SIG-M5 treated with dmso at 0.1 percent for 504 hours (cell line): ENCODE data around the gene ONECUT2.
A peak's percentile ranks its signal among the peaks of the same experiment; 100 is the strongest.
"Not testable (repeated sequence)": the region's sequence is repeated elsewhere in the genome, so short reads cannot be mapped to it uniquely, and the experiment has no call there.

ENCODE experiments used
- DNase-seq: peaks from one replicate; lab custom pipeline; 2025; ENCODE audit not compliant: unreplicated experiment; lab: John Stamatoyannopoulos, UW

The ONECUT2 gene

DNA sequence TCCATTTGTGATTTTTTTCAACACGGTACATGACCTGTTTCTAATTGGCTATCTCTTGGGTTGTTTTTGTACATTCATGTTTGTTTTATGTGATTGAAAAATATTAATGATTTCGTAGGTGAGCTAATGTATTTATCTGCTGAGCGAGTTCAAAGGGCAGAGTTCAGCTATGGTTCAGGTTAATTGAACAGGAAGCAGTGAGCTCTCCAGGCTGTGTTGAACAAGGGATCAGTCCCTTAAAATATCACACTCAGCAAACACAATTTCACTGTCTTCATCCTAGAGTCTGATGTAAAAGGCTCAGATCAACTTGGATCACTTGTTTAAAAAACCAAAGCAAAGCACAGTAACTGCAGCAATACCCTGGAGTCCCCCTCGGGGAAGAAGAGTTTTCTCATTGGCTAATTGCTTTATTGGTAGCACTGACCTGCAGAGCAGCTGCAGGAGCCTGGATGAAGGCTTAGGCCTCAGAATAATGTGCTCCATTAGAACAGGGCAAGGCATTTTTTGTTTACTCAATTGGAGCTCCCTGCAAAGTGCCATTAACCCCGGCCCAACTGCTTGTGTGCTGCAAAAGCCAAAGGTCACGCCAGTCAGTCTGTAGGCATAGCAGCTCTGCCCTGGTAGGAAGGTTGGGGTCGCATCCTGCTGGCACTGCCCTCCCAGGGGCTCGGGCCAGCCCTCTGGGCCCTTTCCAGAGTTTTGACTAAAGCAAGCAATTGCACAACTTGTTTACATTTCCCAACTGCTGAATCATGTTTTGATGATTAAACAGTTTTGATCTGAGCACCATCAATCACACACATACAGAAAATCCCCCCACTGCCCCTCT lies 10.5 kb downstream of the ONECUT2 start:
- no peak for DNase-seq

DNA sequence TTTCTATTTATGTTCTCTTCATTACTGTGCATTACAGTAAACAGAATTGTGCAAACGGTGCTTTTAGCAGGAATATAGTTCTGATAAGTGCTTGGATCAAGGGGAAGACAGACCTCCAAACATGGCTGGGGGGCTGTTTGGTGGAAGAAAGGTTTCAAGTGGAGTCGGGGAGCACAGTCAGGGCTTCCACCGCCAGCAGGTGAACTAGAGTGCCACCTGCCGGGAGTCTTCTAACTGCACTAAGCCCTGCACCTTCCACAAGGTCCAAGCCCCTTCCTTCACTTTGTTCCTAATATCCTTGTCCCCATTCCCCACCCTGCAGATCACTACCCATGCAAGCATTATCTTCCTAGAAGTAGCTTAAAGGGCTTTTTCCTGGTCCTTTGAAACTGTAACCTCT lies 11.1 kb downstream of the ONECUT2 start:
- peak; percentile 23 for DNase-seq

DNA sequence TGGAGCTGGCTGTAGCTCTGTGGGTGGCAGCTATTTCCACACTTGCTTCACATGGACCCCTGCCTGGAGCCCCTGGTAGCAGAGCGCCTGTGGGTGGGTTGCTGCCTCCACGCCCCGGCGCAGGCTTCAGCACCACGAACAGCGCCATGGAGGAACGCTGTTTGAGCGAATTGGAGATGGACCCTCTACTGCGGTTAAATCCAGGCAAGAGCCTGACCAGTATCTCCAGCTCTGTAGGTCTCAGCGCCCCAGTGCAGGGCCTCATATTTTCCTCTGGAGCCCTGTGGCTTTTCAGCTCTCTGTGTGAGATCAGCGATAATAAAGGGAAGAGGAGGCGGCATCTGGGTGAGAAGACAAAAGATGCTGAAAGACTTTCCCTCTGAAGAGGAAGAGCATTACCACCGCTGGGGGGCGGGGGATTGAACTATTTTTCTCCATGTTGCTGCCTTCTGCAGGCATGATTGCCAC lies 12.0 kb downstream of the ONECUT2 start:
- DNase-seq: peak; percentile 61

DNA sequence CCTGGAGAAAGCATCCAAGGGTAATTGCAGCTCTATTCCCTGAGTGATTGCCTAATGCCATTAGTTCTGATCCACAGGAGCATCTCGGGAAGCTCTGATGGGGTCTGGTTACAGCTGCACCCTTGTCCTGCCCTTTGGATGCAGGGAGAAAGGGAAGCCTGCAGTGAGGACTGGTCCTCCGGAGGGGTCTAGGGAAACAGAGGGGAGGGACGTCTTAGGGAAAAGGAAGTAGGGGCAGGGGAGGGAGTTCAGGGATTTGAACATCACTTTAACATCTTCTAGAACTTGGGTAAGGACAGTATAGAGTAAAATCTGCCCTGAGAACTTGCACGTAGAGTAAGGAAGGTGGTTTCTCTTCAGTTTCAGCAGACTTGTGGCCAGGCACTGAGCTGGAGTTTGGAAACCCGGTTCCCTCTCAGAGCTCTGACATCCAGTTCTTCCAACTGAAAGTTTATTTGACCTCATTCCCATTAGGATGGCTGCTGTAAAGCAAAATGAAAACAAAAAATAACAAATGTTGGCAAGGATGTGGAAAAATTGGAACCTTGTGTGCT lies 20.5 kb downstream of the ONECUT2 start:
- DNase-seq: no peak

DNA sequence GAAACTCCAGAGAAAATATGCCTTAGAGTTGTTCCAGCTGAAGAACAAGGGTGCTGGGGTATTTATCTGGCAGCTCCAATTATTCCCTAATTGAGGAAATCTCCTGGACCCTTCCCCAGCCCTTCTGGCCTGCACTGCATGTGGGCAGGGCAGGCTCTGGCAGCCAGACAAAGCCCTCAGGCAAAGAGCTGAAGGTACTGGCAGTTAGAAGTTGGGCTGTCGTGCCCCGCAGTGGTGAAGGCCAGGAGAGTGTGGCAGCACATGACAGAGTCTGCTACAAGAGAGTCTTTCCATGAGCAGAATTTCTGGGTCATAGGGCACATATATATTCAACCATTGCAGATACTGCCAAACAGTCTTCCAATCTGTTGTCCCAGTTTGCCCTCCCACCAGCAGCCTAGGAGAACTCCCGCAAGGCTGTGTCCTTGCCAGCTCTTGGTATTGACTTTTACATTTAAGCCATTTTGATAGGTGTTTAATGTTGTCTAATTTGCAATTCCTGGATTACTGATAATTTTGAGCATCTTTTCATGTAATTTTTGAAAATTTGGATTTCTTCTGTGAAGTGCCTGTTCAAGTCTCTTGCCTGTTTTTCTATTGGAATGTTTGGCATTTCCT lies 26.6 kb downstream of the ONECUT2 start:
- no peak for DNase-seq

DNA sequence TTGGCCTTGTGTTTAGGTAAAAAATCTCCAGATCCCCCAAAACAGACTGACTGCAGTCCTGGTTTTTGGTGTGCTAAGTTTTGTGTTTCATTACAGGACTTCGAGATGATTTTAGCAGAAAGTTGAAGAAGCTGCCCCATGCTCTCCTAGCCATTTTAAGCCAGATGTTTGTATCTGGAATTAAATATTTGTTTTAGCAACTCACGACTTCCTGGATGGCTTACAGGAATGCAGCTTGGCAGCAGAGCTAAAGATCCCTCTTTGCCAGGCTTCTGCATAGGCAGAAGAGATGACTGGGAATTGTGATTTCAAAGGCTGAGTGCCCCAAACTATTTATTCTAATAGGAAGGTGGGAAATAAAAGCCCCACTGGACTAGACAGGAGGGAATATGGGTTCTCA lies 31.1 kb downstream of the ONECUT2 start:
- no peak for DNase-seq

DNA sequence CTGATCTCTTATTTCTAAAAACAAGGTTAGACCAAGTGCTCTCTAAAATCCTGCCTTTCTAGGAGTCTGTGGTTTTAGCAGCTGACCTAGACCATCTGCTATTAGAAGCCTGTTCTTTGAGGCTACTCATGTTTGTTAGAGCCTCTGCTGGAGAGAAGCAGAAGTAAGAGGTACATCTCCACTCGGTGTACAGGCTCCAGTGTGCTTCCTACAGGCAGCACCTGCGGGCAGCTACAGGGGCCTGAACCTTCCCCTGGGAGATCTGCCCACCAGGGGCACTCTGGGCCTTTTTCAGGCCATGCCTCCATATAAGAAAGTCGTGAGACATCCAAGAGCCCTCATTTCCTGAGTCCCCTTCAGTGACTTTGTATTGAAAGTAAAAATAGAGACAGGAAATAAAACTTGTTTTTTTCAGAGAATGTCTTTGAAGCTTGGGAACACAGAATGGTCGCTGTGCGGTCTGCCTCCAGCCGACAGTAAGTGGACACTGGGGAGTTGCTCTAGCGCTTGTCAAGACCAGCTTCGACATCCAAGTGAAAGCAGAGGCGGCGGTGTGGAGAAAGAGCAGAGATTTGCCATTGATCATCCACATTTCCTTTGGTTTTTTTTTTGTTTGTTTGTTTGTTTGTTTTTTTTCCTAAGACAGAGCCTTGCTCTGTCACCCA lies 31.7 kb downstream of the ONECUT2 start:
- no peak for DNase-seq

DNA sequence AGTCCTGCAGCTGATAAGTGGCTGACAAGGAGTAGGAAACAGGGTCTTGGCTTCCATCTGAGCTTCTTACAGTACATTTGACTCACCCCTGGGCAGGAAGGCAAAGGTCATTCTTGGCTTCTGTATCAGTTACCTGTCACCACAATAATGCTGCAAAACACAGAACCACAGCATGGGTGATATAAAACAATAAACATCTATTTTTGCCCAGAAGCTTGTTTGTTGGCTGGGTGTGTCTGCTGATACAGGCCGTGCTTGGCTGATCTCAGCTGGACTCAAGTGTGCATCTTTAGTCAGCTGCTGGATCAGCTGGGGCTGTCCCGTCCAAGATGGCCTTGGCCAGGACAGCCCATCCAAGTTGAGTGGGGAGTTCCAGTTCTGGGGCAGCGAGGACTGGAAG lies 34.7 kb downstream of the ONECUT2 start:
- DNase-seq: no peak

DNA sequence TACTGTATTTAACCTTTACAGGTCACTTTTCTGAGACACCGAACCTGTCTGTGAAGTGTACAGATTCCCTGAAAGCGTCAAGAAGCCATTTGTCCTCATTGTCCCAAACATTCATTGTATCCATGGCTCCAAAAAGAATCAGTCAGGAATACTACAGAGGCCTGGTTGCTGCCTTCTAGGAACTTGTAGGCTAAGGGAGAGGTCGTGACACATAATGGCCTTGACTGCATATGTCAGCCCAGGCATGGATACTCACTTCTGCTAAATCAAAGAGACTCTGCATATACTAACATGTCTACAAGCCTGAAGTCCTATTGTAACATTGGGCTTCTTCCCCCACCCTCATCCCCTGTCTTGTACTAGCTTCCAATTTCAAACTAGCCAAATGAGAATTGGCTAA lies 40.2 kb downstream of the ONECUT2 start:
- DNase-seq: no peak

DNA sequence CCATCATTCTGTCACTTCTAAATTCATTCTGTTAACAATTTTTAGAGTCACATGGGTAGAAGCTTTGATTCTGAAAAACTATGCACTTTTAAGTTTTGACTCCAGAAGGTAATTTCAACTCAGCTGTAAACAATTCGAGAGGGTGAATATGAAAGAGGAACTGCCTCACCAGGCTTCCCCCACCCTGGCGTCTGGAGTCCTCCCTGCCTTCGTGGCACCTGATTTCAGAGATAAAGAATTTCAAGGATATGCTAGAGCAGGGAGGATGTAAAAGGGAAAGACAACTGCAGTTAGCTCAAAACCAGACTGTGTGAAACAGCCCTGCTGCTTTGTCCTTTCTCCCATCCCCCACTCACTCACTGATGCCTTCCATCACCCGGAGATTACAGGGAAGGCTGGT lies 40.7 kb downstream of the ONECUT2 start:
- peak; percentile 17 for DNase-seq

DNA sequence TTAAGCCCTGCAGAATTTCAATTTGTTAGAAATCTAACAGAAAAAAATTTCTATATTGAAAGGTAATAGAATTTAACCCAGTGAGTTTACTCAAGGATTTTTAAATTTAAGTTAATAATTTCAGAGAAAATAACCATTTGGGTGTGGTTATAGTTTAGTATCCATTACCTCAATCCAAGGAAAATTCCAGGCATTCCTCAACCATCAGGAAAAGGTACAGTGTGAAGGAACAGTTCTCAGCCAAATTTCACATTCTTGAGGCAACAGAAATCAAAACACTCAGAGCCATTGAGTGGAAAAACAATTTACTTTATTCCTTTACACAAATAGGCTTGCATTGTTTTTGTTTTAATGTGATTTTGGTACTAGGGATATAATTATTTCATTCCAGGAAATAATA lies 45.6 kb downstream of the ONECUT2 start:
- no peak for DNase-seq

DNA sequence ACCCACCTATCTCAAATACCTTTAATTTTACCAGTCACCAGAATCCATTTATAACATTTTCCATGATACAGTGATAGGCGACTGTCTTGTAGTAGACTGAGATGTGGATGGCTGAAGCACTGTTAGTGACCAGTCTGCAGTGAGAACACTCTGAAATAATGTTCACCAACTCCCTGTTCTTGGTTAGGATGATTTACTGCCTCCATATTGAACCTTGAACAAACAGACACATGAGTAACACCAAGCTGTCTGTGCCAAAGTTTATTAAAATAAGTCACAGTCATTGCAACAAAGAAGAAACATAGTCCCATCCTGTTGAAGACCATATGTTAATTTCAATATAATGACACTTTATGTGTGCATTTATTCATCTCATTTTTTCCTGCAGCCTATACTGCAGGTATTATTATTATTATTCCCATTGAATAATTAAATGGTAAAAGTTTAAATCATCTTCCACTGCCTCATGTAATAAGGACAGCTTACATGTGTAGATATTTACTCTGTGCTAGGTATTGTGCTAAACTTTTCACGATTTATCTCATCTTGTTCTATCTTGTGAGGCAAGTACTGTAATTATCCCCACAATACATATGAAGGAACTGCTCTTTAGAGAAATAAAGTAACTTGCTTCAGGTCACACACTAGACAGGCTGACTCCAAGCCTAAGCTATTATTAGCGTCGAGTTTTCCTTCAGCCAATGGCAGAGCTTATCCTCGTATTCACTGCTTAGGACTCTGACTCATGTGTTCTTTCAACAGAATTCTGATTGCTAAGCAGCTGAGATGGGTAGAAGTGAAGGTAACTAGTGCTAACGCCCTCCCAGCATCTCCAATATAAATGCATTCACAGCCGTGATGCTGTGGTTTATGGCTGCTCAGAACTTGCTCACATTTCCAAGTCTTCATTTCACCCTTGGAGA lies 62.5 kb downstream of the ONECUT2 start:
- DNase-seq: no peak

DNA sequence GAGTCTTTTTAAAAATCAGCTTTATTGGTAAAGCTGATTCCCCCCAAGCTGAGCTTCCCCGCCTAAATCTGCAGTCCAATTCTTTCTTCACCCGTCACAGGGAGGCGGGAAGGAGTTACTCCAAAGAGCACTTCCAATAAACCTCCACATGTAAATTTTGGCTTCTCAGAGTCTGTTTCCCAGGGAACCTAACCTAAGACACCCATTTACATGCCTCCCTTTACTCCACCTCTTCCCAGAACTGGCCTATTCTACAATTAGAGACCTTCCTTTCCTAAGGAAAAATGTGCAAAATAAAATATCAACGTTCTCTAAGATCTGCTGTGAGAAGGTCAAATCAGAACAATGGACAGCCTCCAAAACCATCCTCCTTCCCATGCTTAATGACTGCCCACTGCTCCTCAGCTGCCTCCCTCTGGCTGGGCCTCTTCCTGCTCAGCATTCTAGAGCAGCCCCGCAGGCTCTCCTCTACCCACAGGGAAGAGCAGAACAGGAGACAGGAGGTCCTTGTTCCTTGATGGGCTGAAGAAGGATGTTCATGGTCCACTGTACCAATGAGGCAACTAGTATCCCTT lies 63.6 kb downstream of the ONECUT2 start:
- DNase-seq: no peak

DNA sequence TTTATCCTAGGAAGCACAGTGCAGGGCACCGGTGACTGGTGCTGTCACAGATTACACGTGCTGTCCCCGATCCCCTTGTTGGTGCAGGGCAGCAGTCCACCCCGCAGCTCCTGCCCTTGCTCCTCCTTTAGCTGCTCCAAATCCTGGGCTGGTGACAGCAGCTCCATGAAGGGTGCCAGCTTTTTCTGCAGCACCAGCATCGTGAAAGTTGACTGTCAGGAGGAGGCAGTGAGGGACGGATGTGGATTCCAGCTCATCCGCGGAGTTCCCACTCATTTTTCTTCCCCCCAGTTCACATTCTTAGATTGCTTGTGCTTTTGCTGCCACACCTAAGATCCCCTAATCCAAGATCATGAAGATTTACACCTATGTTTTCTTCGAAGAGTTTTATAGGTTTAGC lies 67.5 kb downstream of the ONECUT2 start:
- no peak for DNase-seq

DNA sequence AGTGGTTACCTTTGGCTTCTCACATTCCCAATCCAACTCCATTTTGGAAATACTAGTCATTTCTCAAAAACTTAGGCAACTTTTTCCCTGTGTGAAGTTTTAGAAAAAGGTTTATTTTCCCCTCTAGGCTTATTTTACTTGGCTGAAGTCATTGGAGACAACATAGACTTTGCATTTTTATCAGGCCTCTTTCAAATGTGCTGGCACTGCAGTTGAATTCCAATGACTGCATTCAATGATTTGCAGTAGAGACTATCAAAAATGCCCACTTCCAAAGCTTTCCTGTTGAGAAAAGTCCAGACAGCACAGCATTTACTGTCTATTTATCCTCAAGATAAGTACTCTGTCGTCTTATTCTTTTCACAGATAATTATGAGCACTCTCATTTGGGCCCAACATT lies 70.1 kb downstream of the ONECUT2 start:
- no peak for DNase-seq

DNA sequence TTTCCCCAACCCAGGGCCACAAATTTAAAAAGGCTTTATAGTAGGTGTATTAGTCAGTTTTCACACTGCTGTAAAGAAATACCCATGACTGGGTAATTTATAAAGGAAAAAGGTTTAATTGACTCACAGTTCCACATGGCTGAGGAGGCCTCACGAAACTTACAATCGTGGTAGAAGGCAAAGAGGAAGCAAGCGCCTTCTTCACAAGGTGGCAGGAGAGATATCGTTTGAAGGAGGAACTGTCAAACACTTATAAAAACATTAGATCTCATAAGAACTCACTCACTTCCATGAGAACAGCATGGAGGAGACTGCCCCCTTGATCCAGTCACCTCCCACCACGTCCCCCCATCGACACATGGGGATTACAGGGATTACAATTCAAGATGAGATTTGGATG lies 80.9 kb downstream of the ONECUT2 start:
- DNase-seq: no peak

DNA sequence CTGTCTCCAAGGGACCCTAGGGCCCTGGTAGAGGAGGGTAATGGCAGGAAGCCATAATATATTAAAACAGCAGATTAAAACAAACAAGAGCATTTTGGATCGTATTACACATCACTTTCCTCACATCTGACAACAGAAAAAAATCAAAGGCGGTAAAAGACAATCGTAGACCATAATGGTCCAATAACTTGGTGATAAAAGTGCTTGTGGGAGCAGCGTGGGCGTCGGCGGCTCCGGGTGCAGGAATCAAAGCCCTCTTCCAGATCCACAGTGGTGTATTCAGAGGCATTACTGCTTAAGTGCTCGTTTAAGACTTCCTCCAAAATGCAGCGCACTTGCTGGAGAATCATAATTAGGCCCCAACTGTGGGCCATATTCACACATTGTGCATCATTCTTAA lies 83.4 kb downstream of the ONECUT2 start:
- no peak for DNase-seq

DNA sequence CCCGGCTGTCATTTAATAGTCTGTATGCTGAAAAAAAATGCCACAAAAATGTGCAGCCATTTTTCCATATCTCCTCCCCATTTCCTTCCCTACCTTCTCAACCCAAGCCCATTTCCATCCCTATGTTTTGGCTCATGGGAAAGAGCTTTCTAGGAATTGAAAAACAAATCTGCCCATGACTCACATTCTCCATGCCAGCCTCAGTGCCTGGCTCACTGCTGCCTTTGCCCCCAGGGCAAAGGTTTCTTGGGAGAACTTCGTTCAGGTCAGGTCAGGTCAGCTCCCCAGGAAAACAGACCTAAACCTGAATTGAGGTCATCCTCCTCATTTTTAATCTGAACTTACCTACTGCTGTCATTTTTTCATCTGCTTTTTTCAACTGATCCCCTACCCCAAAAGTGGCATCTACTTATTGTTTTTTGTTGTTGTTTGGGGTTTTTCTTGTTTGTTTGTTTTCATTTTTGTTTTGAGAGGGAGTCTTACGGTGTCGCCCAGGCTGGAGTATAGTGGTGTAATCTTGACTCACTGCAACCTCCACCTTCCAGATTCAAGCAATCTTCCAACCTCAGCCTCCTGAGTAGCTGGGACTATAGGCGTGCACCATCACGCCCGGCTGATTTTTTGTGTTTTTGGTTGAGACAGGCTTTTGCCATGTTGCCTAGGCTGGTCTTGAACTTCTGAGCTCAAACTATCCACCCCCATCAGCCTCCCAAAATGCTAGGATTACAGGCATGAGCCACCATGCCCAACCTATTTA lies 84.7 kb downstream of the ONECUT2 start:
- DNase-seq: no peak

DNA sequence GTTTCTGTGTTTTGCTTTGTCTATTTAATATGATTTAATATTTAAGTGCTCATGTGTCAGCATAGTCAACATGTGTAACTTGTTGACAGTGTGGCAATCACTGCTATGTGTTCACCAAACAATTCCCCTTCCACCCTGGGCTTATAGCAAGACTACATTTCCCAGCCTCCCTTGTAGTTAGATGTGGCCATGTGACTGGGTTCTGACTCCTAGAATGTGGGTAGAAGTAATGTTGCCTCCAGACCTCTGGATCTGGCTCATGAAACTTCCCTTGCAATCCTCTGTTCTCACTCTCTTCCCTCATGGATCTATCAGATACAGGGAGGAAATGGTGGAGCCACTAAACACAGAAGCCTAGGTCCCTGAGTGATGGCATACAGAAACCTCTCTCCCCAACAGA lies 87.2 kb downstream of the ONECUT2 start:
- not testable (repeated sequence) for DNase-seq
